Uterus (tissue), 2 donors: ENCODE data around the gene RABGAP1L.

Source experiments
- POLR2A ChIP-seq, 2 donors: fragments of 450-650 bp; IDR thresholded peaks; one replicate each; pipeline ENCODE4 v1.6.1; 2016; ENCODE audit warnings: antibody characterized with exemption in 2 of 2, mild to moderate bottlenecking in 1 of 2, moderate library complexity in 1 of 2
- TF ChIP-seq, protein P1 (sequence below), 4 experiments: fragments of 200-600 bp in 2 of 4; fragments of 450-650 bp in 2 of 4; sonication (generic) in 2 of 4; IDR thresholded peaks; one replicate each; pipeline ENCODE4 v1.5.1; 2016 to 2019; ENCODE audit warnings: antibody characterized with exemption in 4 of 4, mild to moderate bottlenecking in 2 of 4, moderate library complexity in 1 of 4

- TF ChIP-seq, protein P1, sequence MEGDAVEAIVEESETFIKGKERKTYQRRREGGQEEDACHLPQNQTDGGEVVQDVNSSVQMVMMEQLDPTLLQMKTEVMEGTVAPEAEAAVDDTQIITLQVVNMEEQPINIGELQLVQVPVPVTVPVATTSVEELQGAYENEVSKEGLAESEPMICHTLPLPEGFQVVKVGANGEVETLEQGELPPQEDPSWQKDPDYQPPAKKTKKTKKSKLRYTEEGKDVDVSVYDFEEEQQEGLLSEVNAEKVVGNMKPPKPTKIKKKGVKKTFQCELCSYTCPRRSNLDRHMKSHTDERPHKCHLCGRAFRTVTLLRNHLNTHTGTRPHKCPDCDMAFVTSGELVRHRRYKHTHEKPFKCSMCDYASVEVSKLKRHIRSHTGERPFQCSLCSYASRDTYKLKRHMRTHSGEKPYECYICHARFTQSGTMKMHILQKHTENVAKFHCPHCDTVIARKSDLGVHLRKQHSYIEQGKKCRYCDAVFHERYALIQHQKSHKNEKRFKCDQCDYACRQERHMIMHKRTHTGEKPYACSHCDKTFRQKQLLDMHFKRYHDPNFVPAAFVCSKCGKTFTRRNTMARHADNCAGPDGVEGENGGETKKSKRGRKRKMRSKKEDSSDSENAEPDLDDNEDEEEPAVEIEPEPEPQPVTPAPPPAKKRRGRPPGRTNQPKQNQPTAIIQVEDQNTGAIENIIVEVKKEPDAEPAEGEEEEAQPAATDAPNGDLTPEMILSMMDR (IDR thresholded peaks at IDR 0.05) = no peak
- TF ChIP-seq POLR2A (IDR thresholded peaks at IDR 0.05) = no peak
Measured at GRCh38 chr1:175003521-175003920, 844.2 kb downstream of the RABGAP1L start.
